Measurements from ENCODE around the gene CYSTM1.
A peak's percentile ranks its signal among the peaks of the same experiment; 100 is the strongest.

The CYSTM1 gene

DNA sequence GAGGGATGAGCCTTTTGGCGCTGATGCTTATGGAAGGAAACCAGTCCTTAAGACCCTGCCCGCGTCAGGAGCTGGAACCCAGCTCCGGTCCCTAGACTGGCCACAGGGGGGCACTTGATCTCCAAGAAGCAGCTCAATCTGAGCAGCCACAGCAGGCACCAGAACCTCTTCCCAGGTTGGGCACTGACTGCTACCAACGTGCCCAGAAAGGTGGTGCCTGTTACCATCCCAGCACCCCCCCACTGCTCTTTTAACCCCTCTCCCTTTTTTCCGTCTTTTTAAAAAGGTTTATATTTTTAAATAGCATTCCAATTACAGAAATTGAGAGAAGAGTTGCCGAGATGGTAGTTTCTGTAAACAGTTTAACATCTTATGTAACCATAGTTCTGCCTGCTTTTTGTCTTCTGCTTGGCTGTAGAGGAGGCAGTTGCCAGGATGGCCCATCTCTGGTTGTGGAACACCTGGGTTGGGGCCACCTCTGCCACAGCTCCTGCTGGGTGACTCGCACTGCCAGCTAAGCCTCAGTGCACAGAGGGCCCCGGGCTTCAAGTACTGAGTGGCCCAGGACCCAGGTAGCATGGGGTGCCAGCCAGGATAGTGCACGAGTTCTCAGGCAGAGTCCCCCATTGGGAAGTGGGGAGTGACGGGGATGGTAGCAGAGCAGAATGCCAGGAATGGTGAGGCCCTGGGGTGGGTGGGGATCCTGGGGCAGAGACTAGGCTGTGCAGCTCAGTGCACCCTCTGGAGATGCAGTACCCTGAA is 65.1 kb downstream of the CYSTM1 start:
- DNase-seq, result peak; percentile 59 to 76 (median 68)
- ChIA-PET POLR2A (interaction anchor here (0.6 kb wide), 2 partner anchors 120 to 437 kb away, joined by 3 to 5 read pairs; no protein-coding TSS in a partner anchor), CTCF (interaction anchor here (0.7 to 26.3 kb wide), 21 partner anchors 9 to 480 kb away, joined by 3 to 552 read pairs (median 3); partner anchors contain the start of genes HBEGF and SLC4A9)
- Histone ChIP-seq H3K4me1 (ENCODE audit: control extremely low read depth in 1 of 4, control insufficient read depth in 4 of 4, insufficient read depth in 4 of 4, low read length in 3 of 4) (peaks cover 5 to 6% (median 6%) of the 10 kb centered on the region in 4 experiments), H3K27ac (ENCODE audit: insufficient read depth in 1 of 2, low read depth in 1 of 2, low read length in 2 of 2, poor library complexity in 1 of 2, severe bottlenecking in 2 of 2) (no peak overlapping the region), H3K36me3 (ENCODE audit: control insufficient read depth in 4 of 4, insufficient read depth in 4 of 4, low read length in 3 of 4) (peaks cover 0 to 7% (median 6%) of the 10 kb centered on the region in 4 experiments), H3K9me3 (ENCODE audit: control extremely low read depth in 1 of 5, control insufficient read depth in 4 of 5, insufficient read depth in 2 of 5, low read depth in 1 of 5, low read length in 4 of 5) (no peaks in the 10 kb centered on the region), H3K27me3 (replicated peaks in 2 of 5; ENCODE audit: control insufficient read depth in 4 of 5, insufficient read depth in 5 of 5, low read length in 4 of 5) (no peaks in the 10 kb centered on the region), H3K4me3 (ENCODE audit: control insufficient read depth in 1 of 7, extremely low read depth in 1 of 7, insufficient read depth in 4 of 7, low read depth in 2 of 7, low read length in 6 of 7) (no peak overlapping the region)
- WGBS (ENCODE audit: insufficient coverage), result 47% methylated on average over 8 of the region's 11 CpGs

DNA sequence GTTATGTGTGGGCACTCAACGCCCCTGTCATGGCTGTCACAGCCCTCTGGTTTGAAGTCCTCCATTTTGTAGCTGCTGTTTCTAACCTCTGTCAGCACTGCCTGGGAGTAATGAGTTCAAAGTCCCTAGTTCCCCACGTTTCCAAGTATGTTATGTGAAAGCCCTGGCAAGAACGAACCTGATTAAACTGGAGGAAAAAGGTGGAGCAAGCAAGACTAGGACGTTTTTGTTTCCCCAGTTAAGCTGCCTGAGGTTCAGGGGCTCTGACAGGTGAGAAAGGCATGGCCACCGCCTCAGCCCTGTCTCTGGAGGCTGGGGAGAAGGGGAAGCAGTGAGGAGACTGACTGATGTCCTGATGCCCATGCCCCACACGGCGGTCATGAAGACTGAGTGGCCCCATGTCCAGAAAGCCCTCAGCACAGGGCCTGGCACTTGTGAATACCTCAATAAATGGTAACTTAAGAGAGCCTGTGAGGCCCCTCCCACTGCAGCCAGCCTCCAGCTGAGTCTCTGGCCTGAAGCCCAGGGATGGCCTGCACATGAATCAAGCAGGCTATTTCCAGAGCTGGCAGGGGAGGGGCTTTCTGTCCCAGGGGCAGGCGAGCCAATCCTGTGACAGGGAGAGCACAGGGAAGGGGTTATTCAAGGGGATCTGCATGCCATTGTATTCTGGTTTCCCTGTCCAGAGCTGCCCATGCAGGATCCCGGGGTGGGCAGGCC is 66.2 kb downstream of the CYSTM1 start:
- WGBS (ENCODE audit: insufficient coverage), result 84% methylated on average over 8 of the region's 9 CpGs
- H3K27ac ChIP-seq (ENCODE audit: insufficient read depth in 1 of 2, low read depth in 1 of 2, low read length in 2 of 2, poor library complexity in 1 of 2, severe bottlenecking in 2 of 2), result no peak overlapping the region
- ChIA-PET POLR2A (no interaction called here), CTCF (interaction anchor here (0.9 to 26.3 kb wide), 16 partner anchors 8 to 229 kb away, joined by 3 to 552 read pairs (median 4); partner anchors contain the start of genes ANKHD1, HBEGF and SLC4A9)
- no peak overlapping the region for H3K4me3 ChIP-seq (ENCODE audit: control insufficient read depth in 1 of 7, extremely low read depth in 1 of 7, insufficient read depth in 4 of 7, low read depth in 2 of 7, low read length in 6 of 7)
- peaks cover 0 to 7% (median 6%) of the 10 kb centered on the region in 4 experiments for H3K36me3 ChIP-seq (ENCODE audit: control insufficient read depth in 4 of 4, insufficient read depth in 4 of 4, low read length in 3 of 4)
- no peak for DNase-seq
- H3K27me3 ChIP-seq (replicated peaks in 2 of 5; ENCODE audit: control insufficient read depth in 4 of 5, insufficient read depth in 5 of 5, low read length in 4 of 5), result no peaks in the 10 kb centered on the region
- peaks cover 5 to 17% (median 13%) of the 10 kb centered on the region in 4 experiments for H3K4me1 ChIP-seq (ENCODE audit: control extremely low read depth in 1 of 4, control insufficient read depth in 4 of 4, insufficient read depth in 4 of 4, low read length in 3 of 4)
- H3K9me3 ChIP-seq (ENCODE audit: control extremely low read depth in 1 of 5, control insufficient read depth in 4 of 5, insufficient read depth in 2 of 5, low read depth in 1 of 5, low read length in 4 of 5), result no peaks in the 10 kb centered on the region

DNA sequence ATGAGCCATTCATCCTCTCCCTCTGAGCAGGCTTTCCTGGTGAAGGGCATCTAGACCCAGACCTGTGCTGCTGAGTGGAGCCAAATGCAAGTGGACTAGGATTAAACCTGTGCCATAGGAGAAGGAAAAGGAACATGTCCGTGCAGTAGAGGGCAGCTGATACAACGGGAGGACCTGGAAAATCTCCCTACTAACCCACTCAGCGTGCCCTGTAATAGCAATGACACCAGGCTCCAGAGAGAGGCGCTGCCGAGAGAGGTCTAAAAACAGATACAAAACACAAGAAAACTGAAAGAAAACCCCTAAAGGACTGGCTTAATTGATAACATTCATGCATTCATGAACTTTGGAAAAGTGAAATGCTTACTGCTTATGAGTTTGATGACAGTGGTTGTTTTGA is 67.1 kb downstream of the CYSTM1 start:
- DNase-seq, result no peak
- H3K36me3 ChIP-seq (ENCODE audit: control insufficient read depth in 4 of 4, insufficient read depth in 4 of 4, low read length in 3 of 4), result peaks cover 0 to 7% (median 6%) of the 10 kb centered on the region in 4 experiments
- no peak overlapping the region for H3K4me3 ChIP-seq (ENCODE audit: control insufficient read depth in 1 of 7, extremely low read depth in 1 of 7, insufficient read depth in 4 of 7, low read depth in 2 of 7, low read length in 6 of 7)
- H3K27ac ChIP-seq (ENCODE audit: insufficient read depth in 1 of 2, low read depth in 1 of 2, low read length in 2 of 2, poor library complexity in 1 of 2, severe bottlenecking in 2 of 2), result no peak overlapping the region
- H3K9me3 ChIP-seq (ENCODE audit: control extremely low read depth in 1 of 5, control insufficient read depth in 4 of 5, insufficient read depth in 2 of 5, low read depth in 1 of 5, low read length in 4 of 5), result no peaks in the 10 kb centered on the region
- no peaks in the 10 kb centered on the region for H3K27me3 ChIP-seq (replicated peaks in 2 of 5; ENCODE audit: control insufficient read depth in 4 of 5, insufficient read depth in 5 of 5, low read length in 4 of 5)
- WGBS (ENCODE audit: insufficient coverage), result 100% methylated on average over 2 of the region's 5 CpGs
- ChIA-PET CTCF (interaction anchor here (1.1 to 26.3 kb wide), 11 partner anchors 9 to 160 kb away, joined by 3 to 552 read pairs (median 17); partner anchors contain the start of genes ANKHD1, HBEGF and SLC4A9), POLR2A (no interaction called here)
- H3K4me1 ChIP-seq (ENCODE audit: control extremely low read depth in 1 of 4, control insufficient read depth in 4 of 4, insufficient read depth in 4 of 4, low read length in 3 of 4), result peaks cover 5 to 20% (median 13%) of the 10 kb centered on the region in 4 experiments

DNA sequence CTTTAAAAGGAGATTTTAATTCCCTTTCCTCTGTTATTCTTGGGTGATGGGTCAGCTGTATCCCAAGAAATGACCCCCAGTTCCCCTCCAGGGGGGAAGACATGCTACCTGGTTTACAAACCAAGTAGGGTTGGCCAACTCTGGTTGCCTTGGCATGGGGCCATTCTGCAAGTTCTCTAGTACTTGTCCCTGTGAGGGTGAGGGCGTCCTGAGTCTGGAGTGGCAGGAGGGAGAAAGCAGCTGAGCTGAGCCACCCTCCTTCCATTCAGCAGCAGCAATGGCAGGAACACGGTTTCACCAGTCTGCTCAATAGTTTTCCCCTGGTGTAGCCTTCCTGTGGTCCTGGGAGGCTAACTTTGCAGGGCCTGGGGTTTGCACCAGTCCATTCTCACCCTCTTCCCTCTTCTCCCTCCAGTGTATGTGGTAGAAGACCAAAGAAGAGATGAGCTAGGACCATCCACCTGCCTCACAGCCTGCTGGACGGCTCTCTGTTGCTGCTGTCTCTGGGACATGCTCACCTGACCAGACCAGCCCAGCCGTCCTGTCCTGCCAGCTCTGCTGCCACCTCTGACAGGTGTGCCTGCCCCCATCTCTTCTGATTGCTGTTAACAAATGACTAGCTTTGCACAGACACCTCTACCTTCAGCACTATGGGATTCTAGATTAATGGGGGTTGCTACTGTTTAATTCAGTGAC is 68.0 kb downstream of the CYSTM1 start:
- DNase-seq, result no peak
- H3K4me1 ChIP-seq (ENCODE audit: control extremely low read depth in 1 of 4, control insufficient read depth in 4 of 4, insufficient read depth in 4 of 4, low read length in 3 of 4), result peaks cover 5 to 20% (median 13%) of the 10 kb centered on the region in 4 experiments
- 96% methylated on average over 2 of the region's 4 CpGs for WGBS (ENCODE audit: insufficient coverage)
- no peak overlapping the region for H3K4me3 ChIP-seq (ENCODE audit: control insufficient read depth in 1 of 7, extremely low read depth in 1 of 7, insufficient read depth in 4 of 7, low read depth in 2 of 7, low read length in 6 of 7)
- ChIA-PET CTCF (interaction anchor here (0.8 to 26.3 kb wide), 18 partner anchors 7 to 479 kb away, joined by 3 to 552 read pairs (median 7); partner anchors contain the start of genes CYSTM1, HBEGF and SLC4A9), POLR2A (no interaction called here)
- no peaks in the 10 kb centered on the region for H3K27me3 ChIP-seq (replicated peaks in 2 of 5; ENCODE audit: control insufficient read depth in 4 of 5, insufficient read depth in 5 of 5, low read length in 4 of 5)
- H3K36me3 ChIP-seq (ENCODE audit: control insufficient read depth in 4 of 4, insufficient read depth in 4 of 4, low read length in 3 of 4), result peaks cover 0 to 7% (median 6%) of the 10 kb centered on the region in 4 experiments
- no peak overlapping the region for H3K27ac ChIP-seq (ENCODE audit: insufficient read depth in 1 of 2, low read depth in 1 of 2, low read length in 2 of 2, poor library complexity in 1 of 2, severe bottlenecking in 2 of 2)
- no peaks in the 10 kb centered on the region for H3K9me3 ChIP-seq (ENCODE audit: control extremely low read depth in 1 of 5, control insufficient read depth in 4 of 5, insufficient read depth in 2 of 5, low read depth in 1 of 5, low read length in 4 of 5)

DNA sequence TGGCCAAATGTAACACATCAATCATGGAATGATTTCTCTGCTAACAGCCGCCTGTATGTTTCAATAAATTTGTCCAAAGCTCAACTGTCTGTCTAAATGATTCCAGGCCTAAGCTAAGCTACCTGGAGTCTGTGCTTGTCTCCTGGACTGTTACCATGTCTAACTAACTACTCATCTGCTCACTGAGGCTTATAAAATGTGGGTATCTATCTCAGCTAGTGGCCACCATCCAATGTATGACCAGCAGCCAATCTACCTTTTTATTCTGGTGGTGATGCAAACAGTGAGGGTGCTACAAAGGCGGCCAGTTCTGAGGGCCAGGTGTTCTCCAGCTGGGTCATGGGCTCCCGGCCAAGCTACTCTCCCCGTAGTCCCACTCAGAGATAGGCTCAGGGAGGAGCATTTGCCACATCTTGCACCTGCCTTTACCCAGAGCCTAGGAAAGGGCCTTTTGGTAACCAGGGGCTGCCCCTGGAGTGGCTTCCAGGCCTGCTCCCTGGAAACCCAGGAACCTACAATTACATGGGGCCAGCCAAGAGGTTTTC is 68.8 kb downstream of the CYSTM1 start:
- CTCF ChIA-PET, result interaction anchor here (0.7 to 26.3 kb wide), 32 partner anchors 8 to 478 kb away, joined by 3 to 552 read pairs (median 3); partner anchors contain the start of genes CYSTM1, HBEGF and SLC4A9

DNA sequence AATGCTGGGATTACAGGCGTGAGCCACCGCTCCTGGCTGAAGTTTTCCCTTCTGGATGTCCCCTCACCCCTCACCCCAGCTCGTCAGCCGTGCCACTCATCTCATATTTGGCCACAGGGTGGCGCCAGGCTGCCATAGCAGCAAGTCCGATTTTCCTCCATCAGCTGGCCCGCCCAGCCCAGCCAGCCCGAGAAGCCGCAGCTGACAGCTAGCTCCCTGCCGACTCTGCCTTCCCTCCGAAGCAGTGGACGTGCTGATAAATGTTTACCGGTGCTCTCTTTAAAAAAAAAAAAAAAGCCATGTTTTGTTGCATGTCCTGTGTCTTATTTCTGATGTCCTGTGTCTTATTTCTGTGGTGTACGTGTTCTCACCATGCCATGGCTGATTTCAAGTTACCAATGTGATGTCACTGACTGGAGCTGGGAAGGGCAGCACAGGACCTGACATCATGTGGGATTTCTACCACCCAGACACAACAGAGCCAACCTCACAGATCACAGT is 69.6 kb downstream of the CYSTM1 start:
- H3K4me3 ChIP-seq (ENCODE audit: control insufficient read depth in 1 of 7, extremely low read depth in 1 of 7, insufficient read depth in 4 of 7, low read depth in 2 of 7, low read length in 6 of 7), result no peak overlapping the region

More for the DNA sequence above, 68.8 kb downstream of the CYSTM1 start:
- Histone ChIP-seq H3K9me3 (ENCODE audit: control extremely low read depth in 1 of 5, control insufficient read depth in 4 of 5, insufficient read depth in 2 of 5, low read depth in 1 of 5, low read length in 4 of 5) (no peaks in the 10 kb centered on the region), H3K27ac (ENCODE audit: insufficient read depth in 1 of 2, low read depth in 1 of 2, low read length in 2 of 2, poor library complexity in 1 of 2, severe bottlenecking in 2 of 2) (no peak overlapping the region), H3K4me3 (ENCODE audit: control insufficient read depth in 1 of 7, extremely low read depth in 1 of 7, insufficient read depth in 4 of 7, low read depth in 2 of 7, low read length in 6 of 7) (no peak overlapping the region), H3K36me3 (ENCODE audit: control insufficient read depth in 4 of 4, insufficient read depth in 4 of 4, low read length in 3 of 4) (peaks cover 0 to 7% (median 6%) of the 10 kb centered on the region in 4 experiments), H3K4me1 (ENCODE audit: control extremely low read depth in 1 of 4, control insufficient read depth in 4 of 4, insufficient read depth in 4 of 4, low read length in 3 of 4) (peaks cover 5 to 20% (median 13%) of the 10 kb centered on the region in 4 experiments), H3K27me3 (replicated peaks in 2 of 5; ENCODE audit: control insufficient read depth in 4 of 5, insufficient read depth in 5 of 5, low read length in 4 of 5) (no peaks in the 10 kb centered on the region)
- 100% methylated on average over 3 of the region's 4 CpGs for WGBS (ENCODE audit: insufficient coverage)
- POLR2A ChIA-PET, result interaction anchor here (0.5 to 1.5 kb wide), 2 partner anchors 56 to 102 kb away, joined by 5 to 7 read pairs; partner anchors contain the start of gene HBEGF
- DNase-seq, result no peak

More for the DNA sequence above, 69.6 kb downstream of the CYSTM1 start:
- POLR2A ChIA-PET, result interaction anchor here (0.5 to 1.5 kb wide), 3 partner anchors 55 to 105 kb away, joined by 5 to 7 read pairs (median 5); partner anchors contain the start of gene HBEGF
- Histone ChIP-seq H3K36me3 (ENCODE audit: control insufficient read depth in 4 of 4, insufficient read depth in 4 of 4, low read length in 3 of 4) (peaks cover 0 to 7% (median 6%) of the 10 kb centered on the region in 4 experiments), H3K27me3 (replicated peaks in 2 of 5; ENCODE audit: control insufficient read depth in 4 of 5, insufficient read depth in 5 of 5, low read length in 4 of 5) (no peaks in the 10 kb centered on the region), H3K27ac (ENCODE audit: insufficient read depth in 1 of 2, low read depth in 1 of 2, low read length in 2 of 2, poor library complexity in 1 of 2, severe bottlenecking in 2 of 2) (no peak overlapping the region), H3K9me3 (ENCODE audit: control extremely low read depth in 1 of 5, control insufficient read depth in 4 of 5, insufficient read depth in 2 of 5, low read depth in 1 of 5, low read length in 4 of 5) (no peaks in the 10 kb centered on the region), H3K4me1 (ENCODE audit: control extremely low read depth in 1 of 4, control insufficient read depth in 4 of 4, insufficient read depth in 4 of 4, low read length in 3 of 4) (peaks cover 5 to 20% (median 13%) of the 10 kb centered on the region in 4 experiments)
- DNase-seq, result peak; percentile 85 to 91 (median 91)
- CTCF ChIA-PET, result interaction anchor here (0.7 to 26.3 kb wide), 30 partner anchors 9 to 477 kb away, joined by 3 to 552 read pairs (median 4); partner anchors contain the start of genes HBEGF and SLC4A9
- WGBS (ENCODE audit: insufficient coverage), result 24% methylated on average over 9 of the region's 14 CpGs

Measured in common myeloid progenitor, CD34-positive (primary cell).